Astrocyte (in vitro differentiated cells and primary cell): ENCODE data around the gene CCDC187. TPM values are rescaled to one million over a fixed set of nuclear protein-coding genes. Genes with fewer than 3 reads are reported as not detected.

ENCODE experiments used
- DNase-seq: peaks from one replicate; pipeline ENCODE4 v3.0.0-alpha.2; 2010; ENCODE audit warnings: low read depth
- FAIRE-seq: peaks from 2 replicates; lab custom pipeline; 2011; peaks lifted over from hg19 to GRCh38; lab: Jason Lieb, UNC
- H2AFZ ChIP-seq: 2 replicates; pipeline ENCODE4 v1.6.0; 2012; ENCODE audit warnings: low read depth, low read length, inconsistent platforms
- H3K27ac ChIP-seq: 2 replicates; pipeline ENCODE4 v1.5.1; 2011; ENCODE audit warnings: low read depth, low read length, inconsistent platforms
- H3K27me3 ChIP-seq: 2 replicates; pipeline ENCODE4 v1.6.0; 2011; ENCODE audit warnings: low read length, inconsistent platforms; ENCODE audit not compliant: insufficient read depth
- H3K36me3 ChIP-seq: 2 replicates; pipeline ENCODE4 v1.5.1; 2011; ENCODE audit warnings: low read length, inconsistent platforms; ENCODE audit not compliant: insufficient read depth
- H3K4me1 ChIP-seq: 2 replicates; pipeline ENCODE4 v1.5.1; 2011; ENCODE audit warnings: low read length, inconsistent platforms; ENCODE audit not compliant: insufficient read depth
- H3K4me2 ChIP-seq: 2 replicates; pipeline ENCODE4 v1.6.0; 2012; ENCODE audit warnings: low read length, inconsistent platforms
- H3K4me3 ChIP-seq: 2 replicates; pipeline ENCODE4 v1.5.1; 2011; ENCODE audit warnings: low read depth, mild to moderate bottlenecking, low read length, inconsistent platforms; ENCODE audit not compliant: insufficient read depth
- H3K79me2 ChIP-seq: 2 replicates; pipeline ENCODE4 v1.6.0; 2012; ENCODE audit warnings: mild to moderate bottlenecking, low read length, inconsistent platforms; ENCODE audit not compliant: insufficient read depth
- H3K9ac ChIP-seq: 2 replicates; pipeline ENCODE4 v1.6.0; 2012; ENCODE audit warnings: mild to moderate bottlenecking, low read length, inconsistent platforms
- H3K9me3 ChIP-seq: 2 replicates; pipeline ENCODE4 v1.5.1; 2012; ENCODE audit warnings: low read depth, mild to moderate bottlenecking, low read length, inconsistent platforms; ENCODE audit not compliant: insufficient read depth
- H4K20me1 ChIP-seq: 2 replicates; pipeline ENCODE4 v1.6.0; 2012; ENCODE audit warnings: low read length, inconsistent platforms; ENCODE audit not compliant: insufficient read depth
- H3K27ac Mint-ChIP-seq: one replicate; pipeline ENCODE4 v1.8.0; 2021; ENCODE audit warnings: mild to moderate bottlenecking, mixed read lengths; ENCODE audit not compliant: unreplicated experiment
- H3K27me3 Mint-ChIP-seq: one replicate; pipeline ENCODE4 v1.8.0; 2021; ENCODE audit warnings: low read depth, mixed read lengths; ENCODE audit not compliant: unreplicated experiment
- H3K36me3 Mint-ChIP-seq: one replicate; pipeline ENCODE4 v1.8.0; 2021; ENCODE audit warnings: low read depth, mixed read lengths; ENCODE audit not compliant: unreplicated experiment
- H3K4me1 Mint-ChIP-seq: one replicate; pipeline ENCODE4 v1.8.0; 2021; ENCODE audit warnings: low read depth, mixed read lengths; ENCODE audit not compliant: unreplicated experiment
- H3K4me3 Mint-ChIP-seq: one replicate; pipeline ENCODE4 v1.8.0; 2021; ENCODE audit warnings: mild to moderate bottlenecking, moderate library complexity, mixed read lengths; ENCODE audit not compliant: unreplicated experiment
- H3K9me3 Mint-ChIP-seq: one replicate; pipeline ENCODE4 v1.8.0; 2021; ENCODE audit warnings: mild to moderate bottlenecking, mixed read lengths; ENCODE audit not compliant: unreplicated experiment
- CTCF ChIP-seq: IDR thresholded peaks from 2 replicates; pipeline ENCODE4 v1.5.1; 2011; ENCODE audit warnings: low read depth, mild to moderate bottlenecking, inconsistent platforms, low read length, moderate library complexity; ENCODE audit not compliant: insufficient read depth
- EZH2 ChIP-seq: IDR thresholded peaks from 2 replicates; pipeline ENCODE4 v1.6.1; 2012; ENCODE audit warnings: mild to moderate bottlenecking, low read length, inconsistent platforms; ENCODE audit not compliant: insufficient read depth
- total RNA-seq: library from RNA; stranded (reverse); gene quantifications from 2 replicates; pipeline ENCODE4 v1.2.1, GENCODE V29; 2021

Gene CCDC187
- total RNA-seq, 1 donor from 2014 or later = 0.09 TPM

DNA sequence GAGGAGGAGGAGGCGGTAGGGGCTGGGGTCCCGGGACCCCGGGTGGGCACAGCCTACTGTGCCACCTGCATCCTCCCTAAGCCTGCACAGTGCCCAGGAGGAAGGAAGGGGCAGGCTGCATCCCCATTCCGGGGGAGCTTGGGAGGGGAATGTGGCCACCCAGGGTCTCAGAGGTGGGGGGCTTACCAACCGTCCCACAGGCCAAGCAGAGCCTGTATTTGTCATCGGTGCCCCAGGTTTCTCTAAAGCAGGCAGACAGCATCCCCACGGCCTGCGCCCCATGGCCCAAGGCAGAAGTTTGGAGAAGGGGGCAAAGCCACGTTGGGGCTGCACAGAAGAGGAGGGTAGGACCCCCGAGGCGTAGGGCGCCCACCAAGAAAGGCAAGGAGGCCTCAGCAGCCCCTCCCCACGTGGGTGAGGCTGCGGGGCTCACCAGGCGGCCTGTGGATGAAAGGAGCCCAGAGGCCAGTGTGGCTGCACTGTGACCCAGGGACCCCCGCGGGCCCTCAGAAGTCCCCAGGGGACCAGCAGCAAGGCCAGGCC lies 22.9 kb upstream of the CCDC187 start:
- peak overlapping the region; percentile 73 for H2AFZ ChIP-seq
- peaks cover 8% of the 10 kb centered on the region for H3K27me3 Mint-ChIP-seq
- no peak for FAIRE-seq

DNA sequence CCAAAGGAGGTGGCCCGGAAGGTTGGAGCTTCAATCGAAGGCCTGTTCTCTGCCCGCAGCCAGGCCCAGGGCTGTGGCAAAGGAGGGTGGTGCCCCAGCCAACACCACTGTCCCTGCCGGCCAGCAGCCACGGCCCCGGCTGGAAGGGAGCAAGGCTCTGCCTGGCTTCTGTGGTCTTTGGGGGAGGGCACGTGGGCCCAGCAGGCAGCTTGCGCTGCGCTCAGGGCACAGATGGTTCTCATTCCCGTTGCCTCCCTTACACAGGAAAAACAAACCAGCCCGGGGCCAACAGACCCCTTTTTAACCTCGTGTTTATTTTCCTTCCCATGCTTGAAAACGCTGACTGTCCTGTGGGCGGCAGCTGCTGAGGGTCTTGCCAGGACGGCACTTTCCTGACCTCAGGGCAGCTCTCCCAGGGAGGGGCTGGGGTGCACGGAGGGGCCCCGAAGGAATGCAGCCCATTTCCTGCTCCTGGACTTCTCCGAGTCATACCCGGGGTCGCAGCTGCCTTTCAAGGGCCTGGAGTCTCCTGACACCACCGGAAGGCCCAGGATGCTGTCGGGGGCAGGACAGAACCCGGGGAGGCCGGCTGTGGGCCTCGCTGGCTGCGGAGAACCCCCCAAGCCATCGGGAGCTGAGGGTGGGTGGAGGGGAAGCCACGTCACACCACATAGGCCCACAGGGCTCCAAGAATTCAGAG lies 22.3 kb upstream of the CCDC187 start:
- H2AFZ ChIP-seq = peak overlapping the region; percentile 73
- Mint-ChIP-seq H3K36me3 (peaks cover 3% of the 10 kb centered on the region), H3K27me3 (peaks cover 8% of the 10 kb centered on the region), H3K9me3 (no peaks in the 10 kb centered on the region), H3K4me1 (peaks cover 11% of the 10 kb centered on the region), H3K4me3 (no peak overlapping the region), H3K27ac (peak overlapping the region; percentile 34)
- TF ChIP-seq CTCF = no peak
- no peak for TF ChIP-seq EZH2
- peak overlapping the region; percentile 59 for H3K27ac ChIP-seq
- peaks cover 33% of the 10 kb centered on the region for H4K20me1 ChIP-seq
- H3K9ac ChIP-seq = peak overlapping the region; percentile 75
- no peak overlapping the region for H3K4me3 ChIP-seq
- H3K36me3 ChIP-seq = no peaks in the 10 kb centered on the region
- no peak for FAIRE-seq
- no peaks in the 10 kb centered on the region for H3K9me3 ChIP-seq
- peaks cover 34% of the 10 kb centered on the region for H3K79me2 ChIP-seq
- H3K27me3 ChIP-seq = no peaks in the 10 kb centered on the region
- H3K4me1 ChIP-seq = peaks cover 32% of the 10 kb centered on the region
- H3K4me2 ChIP-seq = peak overlapping the region; percentile 98
- peak; percentile 70 for DNase-seq

More for the DNA sequence above, 22.9 kb upstream of the CCDC187 start:
- Histone ChIP-seq H3K4me3 (peak overlapping the region; percentile 37), H3K9me3 (no peaks in the 10 kb centered on the region), H4K20me1 (peaks cover 38% of the 10 kb centered on the region), H3K9ac (peak overlapping the region; percentile 75), H3K27ac (peak overlapping the region; percentile 59), H3K4me1 (peaks cover 32% of the 10 kb centered on the region), H3K4me2 (peak overlapping the region; percentile 98), H3K79me2 (peaks cover 40% of the 10 kb centered on the region), H3K36me3 (no peaks in the 10 kb centered on the region), H3K27me3 (no peaks in the 10 kb centered on the region)
- DNase-seq = no peak
- peaks cover 3% of the 10 kb centered on the region for H3K36me3 Mint-ChIP-seq
- peak overlapping the region; percentile 68 for H3K4me3 Mint-ChIP-seq
- TF ChIP-seq CTCF (no peak), EZH2 (no peak)
- peaks cover 11% of the 10 kb centered on the region for H3K4me1 Mint-ChIP-seq
- H3K9me3 Mint-ChIP-seq = no peaks in the 10 kb centered on the region
- H3K27ac Mint-ChIP-seq = peak overlapping the region; percentile 41

DNA sequence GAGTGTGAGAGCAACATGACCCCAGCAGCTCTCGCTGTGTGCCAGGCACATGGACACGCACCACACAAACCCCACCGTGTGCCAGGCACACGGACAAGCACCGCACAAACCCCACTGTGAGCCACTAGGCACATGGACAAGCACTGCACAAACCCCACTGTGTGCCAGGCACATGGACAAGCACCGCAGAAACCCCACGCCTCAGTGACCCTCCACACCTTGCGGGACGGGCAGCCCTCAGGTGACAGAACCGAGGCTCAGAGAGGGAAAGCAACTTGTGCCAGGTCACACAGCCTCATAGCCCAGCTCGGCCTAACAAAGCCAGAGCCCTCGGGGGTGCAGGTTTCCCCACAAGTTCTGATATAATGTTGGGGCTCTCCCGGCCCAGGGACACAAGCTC lies 21.5 kb upstream of the CCDC187 start:
- TF ChIP-seq CTCF = no peak
- no peak for TF ChIP-seq EZH2
- H3K27ac Mint-ChIP-seq = no peak overlapping the region
- no peak overlapping the region for H3K4me2 ChIP-seq

More for the DNA sequence above, 21.5 kb upstream of the CCDC187 start:
- Histone ChIP-seq H3K79me2 (peaks cover 26% of the 10 kb centered on the region), H3K36me3 (no peaks in the 10 kb centered on the region), H4K20me1 (peaks cover 24% of the 10 kb centered on the region), H3K4me1 (peaks cover 32% of the 10 kb centered on the region), H3K4me3 (no peak overlapping the region), H3K9me3 (no peaks in the 10 kb centered on the region), H3K9ac (no peak overlapping the region), H3K27me3 (no peaks in the 10 kb centered on the region), H2AFZ (no peak overlapping the region), H3K27ac (no peak overlapping the region)
- FAIRE-seq (no peak), DNase-seq (no peak)
- Mint-ChIP-seq H3K4me1 (peaks cover 7% of the 10 kb centered on the region), H3K36me3 (peaks cover 3% of the 10 kb centered on the region), H3K27me3 (peaks cover 8% of the 10 kb centered on the region), H3K9me3 (peaks cover 8% of the 10 kb centered on the region), H3K4me3 (no peak overlapping the region)
